Gastrocnemius medialis (tissue), 4 donors: ENCODE results near the gene AASS. TPM values are rescaled to one million over a fixed set of nuclear protein-coding genes. Genes with fewer than 3 reads are reported as not detected.

Experiments used
- ATAC-seq, 2 donors: fragments of 150-250 bp; one replicate each; pipeline ENCODE4 v1.9.1; 2016
- DNase-seq, 2 donors: peaks; one replicate each; pipeline ENCODE4 v3.0.0-alpha.2; 2019
- H3K27ac ChIP-seq, 4 donors: fragments of 200-600 bp; sonication (generic); 1 replicate in 1 of 4; 2 replicates in 3 of 4; pipeline ENCODE4 v1.5.1; 2016 to 2018; ENCODE audit warnings: mild to moderate bottlenecking in 2 of 4, moderate library complexity in 1 of 4
- H3K27me3 ChIP-seq, 3 donors: fragments of 200-600 bp; sonication (generic) in 2 of 3; 1 replicate in 1 of 3; 2 replicates in 2 of 3; pipeline versions ENCODE4 v1.5.1 to v1.6.0; 2016 to 2019; ENCODE audit warnings: mild to moderate bottlenecking in 1 of 3, moderate library complexity in 1 of 3
- H3K36me3 ChIP-seq, 2 donors: fragments of 200-600 bp; sonication (generic) in 1 of 2; one replicate each; pipeline ENCODE4 v1.5.1; 2017 to 2018
- H3K4me1 ChIP-seq, 2 donors: fragments of 200-600 bp; sonication (generic) in 1 of 2; one replicate each; pipeline ENCODE4 v1.5.1; 2016 to 2017; ENCODE audit warnings: mild to moderate bottlenecking in 2 of 2
- H3K4me3 ChIP-seq, 4 donors: fragments of 200-600 bp; sonication (generic) in 3 of 4; 1 replicate in 1 of 4; 2 replicates in 3 of 4; pipeline ENCODE4 v1.5.1; 2016 to 2019; ENCODE audit warnings: mild to moderate bottlenecking in 2 of 4
- H3K9me3 ChIP-seq, 3 donors: fragments of 200-600 bp; sonication (generic) in 2 of 3; 1 replicate in 1 of 3; 2 replicates in 2 of 3; pipeline ENCODE4 v1.5.1; 2016 to 2019
- CTCF ChIP-seq, 5 experiments: fragments of 450-650 bp in 3 of 5; fragments of 200-600 bp in 2 of 5; sonication (generic) in 2 of 5; IDR thresholded peaks in 4 of 5; conservative IDR thresholded peaks in 1 of 5; 1 replicate in 4 of 5; 2 replicates in 1 of 5; pipeline ENCODE4 v1.5.1; 2016 to 2019; ENCODE audit warnings: antibody characterized with exemption in 5 of 5, mild to moderate bottlenecking in 3 of 5, moderate library complexity in 3 of 5
- POLR2A ChIP-seq, 2 donors: fragments of 450-650 bp; IDR thresholded peaks; one replicate each; pipeline ENCODE4 v1.6.1; 2017; ENCODE audit warnings: antibody characterized with exemption in 2 of 2, mild to moderate bottlenecking in 2 of 2, moderate library complexity in 2 of 2
- in situ Hi-C, 4 donors: fragments of 200-750 bp; cut with MboI; loops; one replicate each; pipeline versions ENCODE4 v1.15.0 to v1.8.0; 2017; ENCODE audit warnings: low sequenced_read_pairs in 4 of 4
- intact Hi-C: fragments of 100-400 bp; cut with DNase I; formaldehyde crosslinking; loops from one replicate; pipeline ENCODE4 v1.15.1; 2023; ENCODE audit warnings: low total_unique reads
- total RNA-seq, 4 donors: library from RNA; depleted of rRNA; stranded (reverse); fragments of >200 nt; gene quantifications; one replicate each; pipeline versions ENCODE4 v1.1.0 to v1.2.3, GENCODE V29; 2016

The AASS gene
- total RNA-seq, 4 donors from 2014 or later, result 7.5 to 12.0 (median 9.5) TPM

GRCh38 chr7:122133477-122133876 is 10.6 kb downstream of the AASS start:
- H3K4me1 ChIP-seq, result peaks cover 15 to 20% of the 10 kb centered on the region in 2 donors

GRCh38 chr7:122132341-122132740 is 11.7 kb downstream of the AASS start:
- no peak overlapping the region for H3K27ac ChIP-seq
- intact Hi-C loops, result loop anchor here (10.0 kb wide), 1 partner anchor 1622 kb away; no protein-coding TSS in a partner anchor
- in situ Hi-C loops, result no loop called here
- H3K4me3 ChIP-seq, result no peak overlapping the region
- TF ChIP-seq POLR2A (IDR thresholded peaks at IDR 0.05) (no peak), CTCF (IDR thresholded peaks at IDR 0.05 in 4 of 5, conservative IDR thresholded peaks at IDR 0.05 in 1 of 5) (no peak)
- DNase-seq (no peak), ATAC-seq (no peak)
- no peaks in the 10 kb centered on the region for H3K9me3 ChIP-seq
- no peaks in the 10 kb centered on the region for H3K36me3 ChIP-seq
- peaks cover 9 to 10% of the 10 kb centered on the region in 2 donors for H3K4me1 ChIP-seq
- no peaks in the 10 kb centered on the region for H3K27me3 ChIP-seq

More at GRCh38 chr7:122133477-122133876, 10.6 kb downstream of the AASS start:
- in situ Hi-C loops, result no loop called here
- no peak for DNase-seq
- H3K27ac ChIP-seq, result no peak overlapping the region
- H3K27me3 ChIP-seq, result no peaks in the 10 kb centered on the region
- ATAC-seq, result no peak
- no peaks in the 10 kb centered on the region for H3K36me3 ChIP-seq
- TF ChIP-seq CTCF (IDR thresholded peaks at IDR 0.05 in 4 of 5, conservative IDR thresholded peaks at IDR 0.05 in 1 of 5), result no peak
- no peak for TF ChIP-seq POLR2A (IDR thresholded peaks at IDR 0.05)
- H3K4me3 ChIP-seq, result no peak overlapping the region
- no peaks in the 10 kb centered on the region for H3K9me3 ChIP-seq
- intact Hi-C loops, result loop anchor here (10.0 kb wide), 1 partner anchor 1621 kb away; no protein-coding TSS in a partner anchor

- DNase-seq (no peak), ATAC-seq (no peak)
- intact Hi-C loops, result no loop called here
- Histone ChIP-seq H3K9me3 (no peaks in the 10 kb centered on the region), H3K27ac (no peak overlapping the region), H3K36me3 (peaks cover 0 to 9% of the 10 kb centered on the region in 2 donors), H3K4me3 (no peak overlapping the region), H3K27me3 (no peaks in the 10 kb centered on the region), H3K4me1 (no peaks in the 10 kb centered on the region)
- in situ Hi-C loops, result no loop called here
- TF ChIP-seq POLR2A (IDR thresholded peaks at IDR 0.05) (no peak), CTCF (IDR thresholded peaks at IDR 0.05 in 4 of 5, conservative IDR thresholded peaks at IDR 0.05 in 1 of 5) (no peak)
Observed at GRCh38 chr7:122123746-122124145, 20.3 kb downstream of the AASS start.

- in situ Hi-C loops (no loop called here), intact Hi-C loops (no loop called here)
- H3K9me3 ChIP-seq, result no peaks in the 10 kb centered on the region
- DNase-seq (no peak), ATAC-seq (no peak)
- peaks cover 3 to 32% of the 10 kb centered on the region in 2 donors for H3K36me3 ChIP-seq
- no peak overlapping the region for H3K4me3 ChIP-seq
- no peak overlapping the region for H3K27ac ChIP-seq
- TF ChIP-seq POLR2A (IDR thresholded peaks at IDR 0.05) (no peak), CTCF (IDR thresholded peaks at IDR 0.05 in 4 of 5, conservative IDR thresholded peaks at IDR 0.05 in 1 of 5) (no peak)
- H3K4me1 ChIP-seq, result no peaks in the 10 kb centered on the region
- H3K27me3 ChIP-seq, result no peaks in the 10 kb centered on the region
Observed at GRCh38 chr7:122118757-122119156, 25.3 kb downstream of the AASS start.

- Histone ChIP-seq H3K4me1 (no peaks in the 10 kb centered on the region), H3K27ac (no peak overlapping the region), H3K27me3 (no peaks in the 10 kb centered on the region), H3K4me3 (no peak overlapping the region), H3K9me3 (no peaks in the 10 kb centered on the region), H3K36me3 (peaks cover 2 to 36% of the 10 kb centered on the region in 2 donors)
- DNase-seq, result no peak
- TF ChIP-seq CTCF (IDR thresholded peaks at IDR 0.05 in 4 of 5, conservative IDR thresholded peaks at IDR 0.05 in 1 of 5), result no peak
- intact Hi-C loops, result no loop called here
- no peak for ATAC-seq
- in situ Hi-C loops, result no loop called here
Observed at GRCh38 chr7:122103064-122103463, 41.0 kb downstream of the AASS start.
